ENCODE measurements around the gene PRDX5. TPM values are rescaled to one million over a fixed set of nuclear protein-coding genes. Genes with fewer than 3 reads are reported as not detected.

The PRDX5 gene
- total and polyA plus RNA-seq, 7 experiments from 2014 or later: 41.4 to 195 (median 59.6) TPM

DNA sequence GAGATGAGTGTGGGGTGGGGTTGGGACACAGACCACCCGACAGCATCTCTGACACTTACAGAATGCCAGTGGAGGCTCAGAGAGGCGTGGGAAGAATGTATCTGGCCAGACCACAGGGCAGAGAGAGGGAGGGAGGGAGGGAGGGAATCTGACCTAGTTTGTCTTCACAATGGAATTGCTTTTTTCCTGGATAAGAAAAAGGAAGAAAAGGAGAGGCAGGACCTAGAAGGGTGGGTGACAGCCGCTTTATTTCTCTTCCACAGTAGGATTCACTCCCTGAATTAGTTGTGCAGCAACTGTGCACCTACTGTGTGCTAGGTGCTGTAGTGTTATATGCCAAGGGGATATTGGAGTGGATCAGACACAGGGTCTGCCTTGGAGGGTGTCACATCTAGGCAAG is 23.1 kb upstream of the PRDX5 start:
- Histone ChIP-seq H3K4me3 (ENCODE audit: low read length) (no peak overlapping the region), H3K36me3 (ENCODE audit: control insufficient read depth in 2 of 3, insufficient read depth in 3 of 3, low read length in 3 of 3) (no peaks in the 10 kb centered on the region), H3K4me1 (ENCODE audit: control insufficient read depth in 2 of 2, insufficient read depth in 2 of 2, low read length in 2 of 2) (peaks cover 1 to 9% of the 10 kb centered on the region in 2 donors), H3K27ac (ENCODE audit: low read depth, low read length) (no peak overlapping the region), H3K9me3 (ENCODE audit: control insufficient read depth in 2 of 3, low read length in 3 of 3) (no peaks in the 10 kb centered on the region), H3K27me3 (ENCODE audit: control insufficient read depth in 2 of 2, insufficient read depth in 2 of 2, low read length in 2 of 2) (peaks cover 3 to 24% of the 10 kb centered on the region in 2 donors)
- no peak for DNase-seq
- ATAC-seq: no peak
- intact Hi-C loops (cut with micrococcal nuclease): no loop called here
- Mint-ChIP-seq H3K27ac (peak overlapping the region in 1 of 9 donors; percentile 20), H3K27me3 (peaks cover 57 to 84% (median 64%) of the 10 kb centered on the region in 5 donors), H3K36me3 (peaks cover 0 to 3% (median 0%) of the 10 kb centered on the region in 5 donors), H3K4me3 (no peak overlapping the region), H3K4me1 (peaks cover 12 to 23% (median 18%) of the 10 kb centered on the region in 7 donors), H3K9me3 (peaks cover 0 to 4% (median 0%) of the 10 kb centered on the region in 11 donors)
- ChIA-PET POLR2A (interaction anchor here (0.6 to 0.7 kb wide), 2 partner anchors 68 to 104 kb away, joined by 3 read pairs; no protein-coding TSS in a partner anchor), CTCF (interaction anchor here (0.9 kb wide), 1 partner anchor 91 kb away, joined by 4 read pairs; no protein-coding TSS in a partner anchor)

DNA sequence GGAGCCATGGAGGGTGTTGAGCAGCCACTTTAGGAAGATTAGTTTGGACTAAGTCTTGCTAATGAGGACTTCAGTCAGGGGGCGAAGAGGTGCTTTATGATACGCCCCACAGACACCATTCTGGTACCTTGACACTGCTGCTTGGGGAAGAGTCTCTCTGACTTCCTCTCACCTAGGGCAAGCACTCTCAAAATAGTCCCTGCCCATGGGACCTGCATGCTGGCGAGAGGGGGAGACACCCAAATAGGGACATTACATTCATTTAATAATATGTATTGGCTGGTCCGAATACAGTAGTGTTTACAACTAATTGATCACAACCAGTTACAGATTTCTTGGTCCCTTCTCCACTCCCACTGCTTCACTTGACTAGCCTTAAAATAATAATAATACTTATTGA is 22.2 kb upstream of the PRDX5 start:
- intact Hi-C loops (cut with micrococcal nuclease): no loop called here

DNA sequence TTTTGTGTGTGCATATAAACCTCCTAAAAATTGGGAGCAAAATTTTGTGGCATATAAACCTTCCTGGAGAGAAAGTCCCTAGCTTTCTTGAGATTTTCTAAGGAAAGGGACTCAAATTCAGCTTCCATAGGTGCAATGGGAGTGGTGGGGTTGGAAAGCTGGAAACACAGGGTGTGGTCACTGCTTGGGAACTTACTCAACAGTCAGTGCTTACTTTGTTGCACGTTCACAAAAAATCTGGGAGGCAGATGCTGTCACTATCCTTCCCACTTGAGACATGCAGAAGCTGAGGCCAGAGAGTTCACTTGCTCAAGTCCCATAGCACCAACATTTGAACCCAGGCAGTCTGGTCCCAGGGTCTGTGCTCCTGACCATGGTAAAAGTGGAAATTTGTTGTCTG is 21.7 kb upstream of the PRDX5 start:
- H3K9me3 Mint-ChIP-seq: peaks cover 0 to 2% (median 0%) of the 10 kb centered on the region in 11 donors
- Histone ChIP-seq H3K4me3 (ENCODE audit: low read length) (no peak overlapping the region), H3K27me3 (ENCODE audit: control insufficient read depth in 2 of 2, insufficient read depth in 2 of 2, low read length in 2 of 2) (peaks cover 3 to 28% of the 10 kb centered on the region in 2 donors), H3K27ac (ENCODE audit: low read depth, low read length) (no peak overlapping the region), H3K36me3 (ENCODE audit: control insufficient read depth in 2 of 3, insufficient read depth in 3 of 3, low read length in 3 of 3) (no peaks in the 10 kb centered on the region), H3K4me1 (ENCODE audit: control insufficient read depth in 2 of 2, insufficient read depth in 2 of 2, low read length in 2 of 2) (peaks cover 14 to 20% of the 10 kb centered on the region in 2 donors), H3K9me3 (ENCODE audit: control insufficient read depth in 2 of 3, low read length in 3 of 3) (no peaks in the 10 kb centered on the region)
- intact Hi-C loops (cut with micrococcal nuclease): no loop called here
- ATAC-seq: no peak
- ChIA-PET CTCF (interaction anchor here (0.7 to 0.8 kb wide), 2 partner anchors 26 to 92 kb away, joined by 3 read pairs; no protein-coding TSS in a partner anchor), POLR2A (interaction anchor here (0.9 kb wide), 1 partner anchor 9 kb away, joined by 3 read pairs; no protein-coding TSS in a partner anchor)
- H3K4me3 Mint-ChIP-seq: no peak overlapping the region
- H3K36me3 Mint-ChIP-seq: no peaks in the 10 kb centered on the region
- H3K4me1 Mint-ChIP-seq: peaks cover 20 to 32% (median 21%) of the 10 kb centered on the region in 7 donors
- DNase-seq: no peak
- no peak overlapping the region for H3K27ac Mint-ChIP-seq
- peaks cover 59 to 86% (median 71%) of the 10 kb centered on the region in 5 donors for H3K27me3 Mint-ChIP-seq

More for the DNA sequence above, 22.2 kb upstream of the PRDX5 start:
- Histone ChIP-seq H3K4me1 (ENCODE audit: control insufficient read depth in 2 of 2, insufficient read depth in 2 of 2, low read length in 2 of 2) (peaks cover 11 to 19% of the 10 kb centered on the region in 2 donors), H3K4me3 (ENCODE audit: low read length) (no peak overlapping the region), H3K27ac (ENCODE audit: low read depth, low read length) (no peak overlapping the region), H3K27me3 (ENCODE audit: control insufficient read depth in 2 of 2, insufficient read depth in 2 of 2, low read length in 2 of 2) (peaks cover 3 to 29% of the 10 kb centered on the region in 2 donors), H3K36me3 (ENCODE audit: control insufficient read depth in 2 of 3, insufficient read depth in 3 of 3, low read length in 3 of 3) (no peaks in the 10 kb centered on the region), H3K9me3 (ENCODE audit: control insufficient read depth in 2 of 3, low read length in 3 of 3) (no peaks in the 10 kb centered on the region)
- H3K4me3 Mint-ChIP-seq: no peak overlapping the region
- peaks cover 0 to 3% (median 0%) of the 10 kb centered on the region in 11 donors for H3K9me3 Mint-ChIP-seq
- peaks cover 58 to 86% (median 69%) of the 10 kb centered on the region in 5 donors for H3K27me3 Mint-ChIP-seq
- ATAC-seq (no peak), DNase-seq (no peak)
- ChIA-PET CTCF (interaction anchor here (0.7 to 0.9 kb wide), 2 partner anchors 26 to 92 kb away, joined by 3 to 4 read pairs; no protein-coding TSS in a partner anchor), POLR2A (interaction anchor here (0.9 kb wide), 1 partner anchor 9 kb away, joined by 3 read pairs; no protein-coding TSS in a partner anchor)
- H3K4me1 Mint-ChIP-seq: peaks cover 20 to 30% (median 20%) of the 10 kb centered on the region in 7 donors
- H3K36me3 Mint-ChIP-seq: peaks cover 0 to under 1% (median 0%) of the 10 kb centered on the region in 5 donors
- H3K27ac Mint-ChIP-seq: no peak overlapping the region

DNA sequence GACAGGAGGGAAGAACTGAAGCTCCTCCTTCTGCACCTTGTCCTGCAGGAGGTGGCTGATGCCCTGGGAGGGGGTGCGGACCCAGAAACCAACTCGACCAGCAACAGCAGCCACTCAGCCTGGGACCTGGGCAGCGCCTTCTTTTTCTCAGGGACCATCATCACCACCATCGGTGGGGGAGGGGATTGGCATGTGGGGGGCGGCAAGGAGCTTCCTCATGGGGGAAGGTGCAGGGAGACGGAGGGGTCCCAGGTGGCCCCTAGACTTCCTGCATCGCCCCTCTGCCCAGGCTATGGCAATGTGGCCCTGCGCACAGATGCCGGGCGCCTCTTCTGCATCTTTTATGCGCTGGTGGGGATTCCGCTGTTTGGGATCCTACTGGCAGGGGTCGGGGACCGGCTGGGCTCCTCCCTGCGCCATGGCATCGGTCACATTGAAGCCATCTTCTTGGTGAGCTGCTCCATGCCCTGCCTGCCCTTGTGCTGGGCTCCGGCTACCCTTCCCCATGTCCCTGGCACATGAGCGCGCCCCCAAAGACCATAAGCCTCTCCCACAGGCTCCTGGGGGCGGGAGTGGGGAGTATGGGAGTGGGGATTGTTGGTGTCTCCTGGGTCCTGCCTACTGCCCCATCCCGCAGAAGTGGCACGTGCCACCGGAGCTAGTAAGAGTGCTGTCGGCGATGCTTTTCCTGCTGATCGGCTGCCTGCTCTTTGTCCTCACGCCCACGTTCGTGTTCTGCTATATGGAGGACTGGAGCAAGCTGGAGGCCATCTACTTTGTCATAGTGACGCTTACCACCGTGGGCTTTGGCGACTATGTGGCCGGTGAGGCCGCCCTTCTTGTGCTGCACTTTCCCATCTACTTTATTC is 20.9 kb upstream of the PRDX5 start:
- H3K27me3 Mint-ChIP-seq: peaks cover 63 to 91% (median 71%) of the 10 kb centered on the region in 5 donors
- intact Hi-C loops (cut with micrococcal nuclease): no loop called here
- ATAC-seq (no peak), DNase-seq (no peak)
- H3K27me3 ChIP-seq (ENCODE audit: control insufficient read depth in 2 of 2, insufficient read depth in 2 of 2, low read length in 2 of 2): peaks cover 3 to 28% of the 10 kb centered on the region in 2 donors
- H3K36me3 ChIP-seq (ENCODE audit: control insufficient read depth in 2 of 3, insufficient read depth in 3 of 3, low read length in 3 of 3): no peaks in the 10 kb centered on the region
- H3K9me3 ChIP-seq (ENCODE audit: control insufficient read depth in 2 of 3, low read length in 3 of 3): no peaks in the 10 kb centered on the region
- peaks cover 14 to 20% of the 10 kb centered on the region in 2 donors for H3K4me1 ChIP-seq (ENCODE audit: control insufficient read depth in 2 of 2, insufficient read depth in 2 of 2, low read length in 2 of 2)
- H3K4me3 ChIP-seq (ENCODE audit: low read length): no peak overlapping the region
- H3K4me3 Mint-ChIP-seq: no peak overlapping the region
- H3K36me3 Mint-ChIP-seq: no peaks in the 10 kb centered on the region
- H3K4me1 Mint-ChIP-seq: peaks cover 20 to 32% (median 21%) of the 10 kb centered on the region in 7 donors
- peaks cover 0 to 2% (median 0%) of the 10 kb centered on the region in 11 donors for H3K9me3 Mint-ChIP-seq
- CTCF ChIA-PET: interaction anchor here (0.8 kb wide), 1 partner anchor 93 kb away, joined by 3 read pairs; no protein-coding TSS in a partner anchor
- H3K27ac ChIP-seq (ENCODE audit: low read depth, low read length): no peak overlapping the region
- POLR2A ChIA-PET: interaction anchor here (0.9 kb wide), 1 partner anchor 10 kb away, joined by 3 read pairs; no protein-coding TSS in a partner anchor
- peak overlapping the region in 1 of 9 donors; percentile 4 for H3K27ac Mint-ChIP-seq

GRCh38 chr11:64297699-64298358 is 20.1 kb upstream of the PRDX5 start:
- DNase-seq (no peak), ATAC-seq (no peak)
- Histone ChIP-seq H3K27me3 (ENCODE audit: control insufficient read depth in 2 of 2, insufficient read depth in 2 of 2, low read length in 2 of 2) (peaks cover 3 to 28% of the 10 kb centered on the region in 2 donors), H3K9me3 (ENCODE audit: control insufficient read depth in 2 of 3, low read length in 3 of 3) (no peaks in the 10 kb centered on the region), H3K36me3 (ENCODE audit: control insufficient read depth in 2 of 3, insufficient read depth in 3 of 3, low read length in 3 of 3) (no peaks in the 10 kb centered on the region), H3K4me3 (ENCODE audit: low read length) (no peak overlapping the region), H3K4me1 (ENCODE audit: control insufficient read depth in 2 of 2, insufficient read depth in 2 of 2, low read length in 2 of 2) (peaks cover 14 to 20% of the 10 kb centered on the region in 2 donors), H3K27ac (ENCODE audit: low read depth, low read length) (no peak overlapping the region)
- H3K9me3 Mint-ChIP-seq: peaks cover 0 to 2% (median 0%) of the 10 kb centered on the region in 11 donors
- H3K27ac Mint-ChIP-seq: peak overlapping the region in 1 of 9 donors; percentile 71
- ChIA-PET CTCF (no interaction called here), POLR2A (interaction anchor here (1.4 kb wide), 1 partner anchor 92 kb away, joined by 3 read pairs; the partner anchor contains the start of gene FERMT3)
- peaks cover 17 to 32% (median 20%) of the 10 kb centered on the region in 7 donors for H3K4me1 Mint-ChIP-seq
- intact Hi-C loops (cut with micrococcal nuclease): no loop called here
- no peaks in the 10 kb centered on the region for H3K36me3 Mint-ChIP-seq
- H3K27me3 Mint-ChIP-seq: peaks cover 63 to 89% (median 67%) of the 10 kb centered on the region in 5 donors
- H3K4me3 Mint-ChIP-seq: peak overlapping the region in 1 of 10 donors; percentile 85

Measured in naive thymus-derived CD4-positive, alpha-beta T cell (primary cell).